H1 (cell line): ENCODE data around the gene TOP1. TPM values are rescaled to one million over a fixed set of nuclear protein-coding genes. Genes with fewer than 3 reads are reported as not detected.

Experiments used
- CTCF ChIA-PET: fragments of 300-600 bp; sonication (Branson Sonifier 250); formaldehyde crosslinking; loops from one replicate; lab custom pipeline; 2021; ENCODE audit not compliant: partially characterized antibody; lab: Charles Lee
- POLR2A ChIA-PET: fragments of 300-600 bp; sonication (Branson Sonifier 250); formaldehyde crosslinking; loops from one replicate; lab custom pipeline; 2021; ENCODE audit warnings: inconsistent platforms; ENCODE audit not compliant: partially characterized antibody; lab: Charles Lee
- DNase-seq, 2 experiments: peaks; one replicate each; pipeline versions ENCODE4 v3.0.0 to v3.0.0-alpha.2; 2010 to 2022; ENCODE audit warnings: low spot score in 2 of 2, low read depth in 1 of 2, mixed read lengths in 1 of 2
- FAIRE-seq: peaks from 2 replicates; lab custom pipeline; 2011; peaks lifted over from hg19 to GRCh38; lab: Jason Lieb, UNC
- H2AFZ ChIP-seq: 2 replicates; pipeline ENCODE4 v1.8.1; 2012; ENCODE audit warnings: low read length, inconsistent platforms
- H2AK5ac ChIP-seq: 2 replicates; pipeline ENCODE4 v1.6.1; 2013; ENCODE audit warnings: low read depth, low read length
- H2BK120ac ChIP-seq: replicated peaks from 2 replicates; pipeline ENCODE3; 2013; ENCODE audit warnings: low read depth, low read length, inconsistent platforms
- H2BK12ac ChIP-seq: 2 replicates; pipeline ENCODE4 v1.6.1; 2013; ENCODE audit warnings: low read depth, low read length
- H2BK15ac ChIP-seq: 2 replicates; pipeline ENCODE4 v1.6.1; 2013; ENCODE audit warnings: low read length
- H2BK20ac ChIP-seq: 2 replicates; pipeline ENCODE4 v1.6.1; 2013; ENCODE audit warnings: low read length
- H2BK5ac ChIP-seq: 2 replicates; pipeline ENCODE4 v1.6.1; 2013; ENCODE audit warnings: low read depth, low read length
- H3K14ac ChIP-seq: 2 replicates; pipeline ENCODE4 v1.6.1; 2013; ENCODE audit warnings: inconsistent platforms; ENCODE audit not compliant: insufficient read length
- H3K18ac ChIP-seq: 2 replicates; pipeline ENCODE4 v1.6.1; 2013; ENCODE audit warnings: low read length; ENCODE audit errors: extremely low read depth
- H3K23ac ChIP-seq: 2 replicates; pipeline ENCODE4 v1.6.1; 2013; ENCODE audit warnings: inconsistent platforms; ENCODE audit not compliant: insufficient read length
- H3K23me2 ChIP-seq: 2 replicates; pipeline ENCODE4 v1.6.1; 2013; ENCODE audit warnings: low read depth, low read length
- H3K27ac ChIP-seq: 2 replicates; pipeline ENCODE4 v1.6.1; 2011; ENCODE audit warnings: low read depth, low read length, inconsistent platforms
- H3K27me3 ChIP-seq, 4 experiments: replicated peaks in 1 of 4; 1 replicate in 1 of 4; 2 replicates in 3 of 4; pipeline versions ENCODE4 v1.6.1 to v1.8.1; 2011 to 2013; ENCODE audit warnings: low read length in 3 of 4, mild to moderate bottlenecking in 3 of 4, inconsistent platforms in 2 of 4, mixed read lengths in 2 of 4, moderate library complexity in 1 of 4; ENCODE audit not compliant: control insufficient read depth in 3 of 4, insufficient read depth in 3 of 4; ENCODE audit errors: extremely low read depth in 1 of 4
- H3K36me3 ChIP-seq, 4 experiments: 2 replicates each; pipeline versions ENCODE4 v1.6.1 to v1.8.1; 2011 to 2013; ENCODE audit warnings: mild to moderate bottlenecking in 4 of 4, low read length in 3 of 4, moderate library complexity in 2 of 4, control low read depth in 1 of 4, inconsistent platforms in 1 of 4; ENCODE audit not compliant: insufficient read depth in 4 of 4, control insufficient read depth in 2 of 4
- H3K4ac ChIP-seq: replicated peaks from 2 replicates; pipeline ENCODE3; 2013; ENCODE audit warnings: low read length, low read depth, mixed read lengths, inconsistent platforms; ENCODE audit not compliant: insufficient read length
- H3K4me1 ChIP-seq, 4 experiments: replicated peaks in 1 of 4; 1 replicate in 1 of 4; 2 replicates in 3 of 4; pipeline versions ENCODE4 v1.6.1 to v1.8.1; 2011 to 2013; ENCODE audit warnings: low read length in 3 of 4, inconsistent platforms in 2 of 4, mixed read lengths in 1 of 4; ENCODE audit not compliant: insufficient read depth in 4 of 4, control insufficient read depth in 3 of 4
- H3K4me2 ChIP-seq, 2 experiments: 2 replicates each; pipeline versions ENCODE4 v1.6.1 to v1.8.1; 2011 to 2013; ENCODE audit warnings: low read depth in 2 of 2, low read length in 2 of 2, control low read depth in 1 of 2, inconsistent platforms in 1 of 2, mild to moderate bottlenecking in 1 of 2; ENCODE audit not compliant: insufficient read depth in 1 of 2
- H3K4me3 ChIP-seq, 4 experiments: fragments of 200-600, 300-600 bp in 1 of 4; sonication (generic), shearing (Covaris generic), sonication (Bioruptor Twin) in 1 of 4; 2 replicates each; pipeline versions ENCODE4 v1.5.1 to v1.8.1; 2011 to 2016; ENCODE audit warnings: low read length in 4 of 4, low read depth in 3 of 4, control low read depth in 2 of 4, inconsistent platforms in 2 of 4, mild to moderate bottlenecking in 2 of 4, mixed read lengths in 1 of 4, moderate library complexity in 1 of 4; ENCODE audit not compliant: insufficient read depth in 2 of 4; ENCODE audit errors: extremely low read depth in 1 of 4
- H3K56ac ChIP-seq: replicated peaks from 2 replicates; pipeline ENCODE3; 2013; ENCODE audit warnings: low read depth, mild to moderate bottlenecking, mixed read lengths, low read length, inconsistent platforms; ENCODE audit not compliant: insufficient read length
- H3K79me1 ChIP-seq: 2 replicates; pipeline ENCODE4 v1.6.1; 2013; ENCODE audit warnings: low read depth, low read length, control low read depth
- H3K79me2 ChIP-seq, 2 experiments: 2 replicates each; pipeline versions ENCODE4 v1.6.1 to v1.8.1; 2012 to 2013; ENCODE audit warnings: low read length in 2 of 2, mild to moderate bottlenecking in 2 of 2, inconsistent platforms in 1 of 2; ENCODE audit not compliant: insufficient read depth in 2 of 2, control insufficient read depth in 1 of 2
- H3K9ac ChIP-seq, 4 experiments: replicated peaks in 1 of 4; 1 replicate in 1 of 4; 2 replicates in 3 of 4; pipeline versions ENCODE4 v1.6.1 to v1.8.1; 2011 to 2013; ENCODE audit warnings: low read depth in 3 of 4, low read length in 3 of 4, control low read depth in 2 of 4, mild to moderate bottlenecking in 2 of 4, moderate library complexity in 2 of 4, inconsistent platforms in 1 of 4; ENCODE audit errors: extremely low read depth in 1 of 4
- H3K9me3 ChIP-seq, 2 experiments: 2 replicates each; pipeline versions ENCODE4 v1.6.1 to v1.8.1; 2012 to 2013; ENCODE audit warnings: mild to moderate bottlenecking in 2 of 2, moderate library complexity in 2 of 2, control low read depth in 1 of 2, inconsistent platforms in 1 of 2, low read depth in 1 of 2, low read length in 1 of 2, mixed read lengths in 1 of 2; ENCODE audit not compliant: insufficient read depth in 2 of 2
- H4K20me1 ChIP-seq, 2 experiments: replicated peaks in 1 of 2; 2 replicates each; pipeline versions ENCODE3 to v1.8.1; 2011 to 2013; ENCODE audit warnings: inconsistent platforms in 2 of 2, low read length in 2 of 2, mild to moderate bottlenecking in 1 of 2; ENCODE audit not compliant: insufficient read depth in 2 of 2, control insufficient read depth in 1 of 2
- H4K5ac ChIP-seq: 2 replicates; pipeline ENCODE4 v1.6.1; 2013; ENCODE audit warnings: low read length, low read depth, mixed read lengths, inconsistent platforms; ENCODE audit not compliant: insufficient read length
- H4K8ac ChIP-seq: 2 replicates; pipeline ENCODE4 v1.8.0; 2013; ENCODE audit warnings: mild to moderate bottlenecking, moderate library complexity, low read length, inconsistent platforms; ENCODE audit not compliant: insufficient read depth; ENCODE audit errors: extremely low read depth
- H4K91ac ChIP-seq: replicated peaks from 2 replicates; pipeline ENCODE3; 2013; ENCODE audit warnings: low read length, mixed read lengths, inconsistent platforms; ENCODE audit not compliant: insufficient read length
- CBX8 ChIP-seq: fragments of 300-800, 300-1000 bp; sonication (generic); IDR thresholded peaks from 2 replicates; pipeline ENCODE4 v1.7.1; 2016; ENCODE audit warnings: low read depth, low read length, borderline replicate concordance
- CEBPB ChIP-seq: IDR thresholded peaks from 2 replicates; pipeline ENCODE4 v1.6.1; 2012; ENCODE audit warnings: low read depth, low read length
- E2F6 ChIP-seq: IDR thresholded peaks from 2 replicates; pipeline ENCODE4 v1.6.1; 2012; ENCODE audit warnings: inconsistent platforms
- GTF2F1 ChIP-seq: IDR thresholded peaks from 2 replicates; pipeline ENCODE4 v1.6.1; 2012; ENCODE audit warnings: low read depth, low read length, improper control_type of control experiment, borderline replicate concordance
- KDM4A ChIP-seq: IDR thresholded peaks from one replicate; pipeline ENCODE4 v1.7.1; 2012; ENCODE audit warnings: low read depth, mild to moderate bottlenecking, moderate library complexity, low read length, inconsistent platforms; ENCODE audit not compliant: severe bottlenecking
- NRF1 ChIP-seq: IDR thresholded peaks from 2 replicates; pipeline ENCODE4 v1.6.1; 2011; ENCODE audit warnings: mild to moderate bottlenecking, low read depth, low read length, improper control_type of control experiment
- POLR2A ChIP-seq, 2 experiments: IDR thresholded peaks; 1 replicate in 1 of 2; 2 replicates in 1 of 2; pipeline ENCODE4 v1.6.1; 2011; ENCODE audit warnings: low read depth in 2 of 2, low read length in 2 of 2, mild to moderate bottlenecking in 2 of 2; ENCODE audit errors: control extremely low read depth in 1 of 2
- RXRA ChIP-seq: IDR thresholded peaks from 2 replicates; pipeline ENCODE4 v1.6.1; 2011; ENCODE audit warnings: low read depth, mild to moderate bottlenecking, low read length, moderate library complexity; ENCODE audit not compliant: insufficient read depth
- SAP30 ChIP-seq: fragments of 300-600 bp; sonication (generic); IDR thresholded peaks from 2 replicates; pipeline ENCODE4 v1.7.1; 2012; ENCODE audit warnings: low read length, moderate library complexity, mild to moderate bottlenecking, inconsistent platforms; ENCODE audit not compliant: insufficient read depth, insufficient replicate concordance
- TBP ChIP-seq: IDR thresholded peaks from 2 replicates; pipeline ENCODE4 v1.6.1; 2011; ENCODE audit warnings: low read depth, low read length, improper control_type of control experiment
- TEAD4 ChIP-seq: IDR thresholded peaks from 2 replicates; pipeline ENCODE4 v1.6.1; 2012; ENCODE audit warnings: low read depth, low read length, inconsistent platforms, mixed read lengths
- YY1 ChIP-seq: IDR thresholded peaks from 2 replicates; pipeline ENCODE4 v1.6.1; 2011; ENCODE audit warnings: low read depth, mild to moderate bottlenecking, low read length
- WGBS, 2 experiments: shearing (Covaris generic) in 1 of 2; methylation state at CpG; one replicate each; pipeline versions ENCODE4 v1.1.6 to v1.1.7; 2013 to 2015; ENCODE audit warnings: low lambda C conversion rate in 2 of 2, mixed read lengths in 2 of 2, inconsistent platforms in 1 of 2, low coverage in 1 of 2, missing lambda C conversion rate in 1 of 2; ENCODE audit not compliant: insufficient replicate concordance in 2 of 2, insufficient coverage in 1 of 2, insufficient read length in 1 of 2; ENCODE audit errors: extremely low coverage in 1 of 2, missing lambda C conversion rate in 1 of 2; 5-methylcytosine and 5-hydroxymethylcytosine counted together
- polyA plus RNA-seq, 7 experiments: library from polyadenylated mRNA; depleted of rRNA in 3 of 7; stranded (reverse) in 5 of 7; unstranded in 2 of 7; fragments of >200 nt in 5 of 7; fragments of 200-250 nt in 2 of 7; gene quantifications; 1 replicate in 5 of 7; 2 replicates in 1 of 7; 4 replicates in 1 of 7; pipeline versions ENCODE4 v1.2.1 to v1.2.3, GENCODE V29; 2011 to 2013; ENCODE audit warnings: missing spikeins in 2 of 7, mixed read lengths in 2 of 7
- total RNA-seq: library from RNA; stranded (reverse); fragmentation: NEBNext Ultra II Directional; extraction: Animal tissue kit (Norgen Biotek cat#: 25700); gene quantifications from 2 replicates; pipeline ENCODE4 v1.2.1, GENCODE V29; 2021

TOP1 gene
- total and polyA plus RNA-seq, 2 of the 8 experiments (the other 6 are each of a cell fraction or from before 2014, with no cell fraction given) = 7.4 to 108 TPM

DNA sequence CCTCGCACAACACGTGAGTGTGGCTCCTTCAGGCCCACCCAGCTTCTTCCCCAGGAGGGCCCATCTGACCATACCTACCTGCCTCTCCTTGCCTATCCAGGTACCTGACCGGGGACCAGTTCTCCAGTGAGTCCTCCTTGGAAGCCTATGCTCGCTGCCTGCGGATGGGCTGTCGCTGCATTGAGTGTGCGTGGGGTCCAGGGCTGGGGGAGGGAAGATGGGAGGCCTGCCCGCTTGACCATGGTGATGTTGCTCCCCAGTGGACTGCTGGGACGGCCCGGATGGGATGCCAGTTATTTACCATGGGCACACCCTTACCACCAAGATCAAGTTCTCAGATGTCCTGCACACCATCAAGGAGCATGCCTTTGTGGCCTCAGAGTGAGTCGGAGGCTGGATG, 135.2 kb downstream of the TOP1 start:
- H3K36me3 ChIP-seq = peaks cover 53 to 77% (median 70%) of the 10 kb centered on the region in 4 experiments
- H3K9me3 ChIP-seq = no peaks in the 10 kb centered on the region
- H3K79me1 ChIP-seq = peaks cover 11% of the 10 kb centered on the region
- H4K91ac ChIP-seq = no peak overlapping the region
- DNase-seq (no peak), FAIRE-seq (no peak)
- H3K4me2 ChIP-seq = no peak overlapping the region
- H3K56ac ChIP-seq = no peak overlapping the region
- H3K4ac ChIP-seq = no peak overlapping the region
- H3K27ac ChIP-seq = no peak overlapping the region
- H3K23ac ChIP-seq = no peak overlapping the region
- CTCF ChIA-PET = interaction anchor here (0.9 to 1.6 kb wide), 2 partner anchors 29 to 176 kb away, joined by 4 to 5 read pairs; no protein-coding TSS in a partner anchor
- H3K27me3 ChIP-seq = no peaks in the 10 kb centered on the region
- H3K23me2 ChIP-seq = no peaks in the 10 kb centered on the region
- WGBS, 2 experiments = 92% methylated on average over 11 of the region's 11 CpGs; no CpG with 5 or more reads in 1 of the 2 experiments
- H2AFZ ChIP-seq = no peak overlapping the region
- no peak overlapping the region for H2AK5ac ChIP-seq
- no peak overlapping the region for H2BK5ac ChIP-seq
- no peak overlapping the region for H3K14ac ChIP-seq
- no peak overlapping the region for H3K4me3 ChIP-seq
- H3K4me1 ChIP-seq = peaks cover 0 to 2% (median under 1%) of the 10 kb centered on the region in 4 experiments; a peak in 3 of 7 replicates
- peaks cover 0 to 15% of the 10 kb centered on the region in 2 experiments; a peak in 2 of 4 replicates for H3K79me2 ChIP-seq
- no peak overlapping the region for H4K8ac ChIP-seq
- no peak overlapping the region for H4K5ac ChIP-seq
- H3K9ac ChIP-seq = no peak overlapping the region
- POLR2A ChIA-PET = interaction anchor here (1.7 kb wide), 1 partner anchor 26 kb away, joined by 5 read pairs; the partner anchor contains the start of gene PLCG1
- no peak overlapping the region for H2BK120ac ChIP-seq
- no peak overlapping the region for H3K18ac ChIP-seq
- peaks cover 0 to 28% of the 10 kb centered on the region in 2 experiments for H4K20me1 ChIP-seq
- H2BK12ac ChIP-seq = no peak overlapping the region
- H2BK20ac ChIP-seq = no peak overlapping the region
- H2BK15ac ChIP-seq = no peak overlapping the region
- TF ChIP-seq CEBPB (no peak), CBX8 (no peak), RXRA (no peak), E2F6 (no peak), NRF1 (no peak), POLR2A (IDR thresholded peaks at IDR 0.05; ENCODE audit: control extremely low read depth in 1 of 2, low read depth in 2 of 2, low read length in 2 of 2) (no peak), SAP30 (no peak), GTF2F1 (no peak), YY1 (no peak), TBP (no peak), KDM4A (no peak), TEAD4 (no peak)
